Measurements from ENCODE around the gene EYS. TPM values are rescaled to one million over a fixed set of nuclear protein-coding genes. Genes with fewer than 3 reads are reported as not detected.

The EYS gene
- total and polyA plus RNA-seq, 2 donors from 2014 or later: not detected

GRCh38 chr6:65117817-65118409 lies 589.1 kb downstream of the EYS start:
- no peaks in the 10 kb centered on the region for H3K9me3 ChIP-seq (ENCODE audit: control insufficient read depth in 2 of 3, insufficient read depth in 1 of 3, low read length in 3 of 3)
- H3K27me3 ChIP-seq (ENCODE audit: control insufficient read depth, insufficient read depth, low read length): no peaks in the 10 kb centered on the region
- no peak overlapping the region for H3K4me3 ChIP-seq (ENCODE audit: low read length in 3 of 3)
- intact Hi-C loops (cut with DNase I): no loop called here
- H3K27ac ChIP-seq (ENCODE audit: low read depth in 2 of 2, low read length in 2 of 2): no peak overlapping the region
- DNase-seq: no peak
- H3K9ac ChIP-seq (ENCODE audit: low read length in 3 of 3): no peak overlapping the region
- no peak for FAIRE-seq
- no peaks in the 10 kb centered on the region for H3K36me3 ChIP-seq (ENCODE audit: control insufficient read depth in 2 of 3, insufficient read depth in 3 of 3, low read length in 3 of 3)
- no peak for TF ChIP-seq CTCF (IDR thresholded peaks at IDR 0.05; ENCODE audit: borderline replicate concordance, extremely low read depth, insufficient read depth)
- no peaks in the 10 kb centered on the region for H3K4me1 ChIP-seq (ENCODE audit: control insufficient read depth in 2 of 3, insufficient read depth in 2 of 3, low read depth in 1 of 3, low read length in 3 of 3)

GRCh38 chr6:65116326-65116725 lies 590.7 kb downstream of the EYS start:
- Histone ChIP-seq H3K9me3 (ENCODE audit: control insufficient read depth in 2 of 3, insufficient read depth in 1 of 3, low read length in 3 of 3) (no peaks in the 10 kb centered on the region), H3K4me1 (ENCODE audit: control insufficient read depth in 2 of 3, insufficient read depth in 2 of 3, low read depth in 1 of 3, low read length in 3 of 3) (no peaks in the 10 kb centered on the region), H3K27ac (ENCODE audit: low read depth in 2 of 2, low read length in 2 of 2) (no peak overlapping the region), H3K27me3 (ENCODE audit: control insufficient read depth, insufficient read depth, low read length) (no peaks in the 10 kb centered on the region), H3K4me3 (ENCODE audit: low read length in 3 of 3) (no peak overlapping the region), H3K36me3 (ENCODE audit: control insufficient read depth in 2 of 3, insufficient read depth in 3 of 3, low read length in 3 of 3) (no peaks in the 10 kb centered on the region), H3K9ac (ENCODE audit: low read length in 3 of 3) (no peak overlapping the region)
- no peak for DNase-seq
- no peak for TF ChIP-seq CTCF (IDR thresholded peaks at IDR 0.05; ENCODE audit: borderline replicate concordance, extremely low read depth, insufficient read depth)
- intact Hi-C loops (cut with DNase I): no loop called here
- no peak for FAIRE-seq

GRCh38 chr6:65113581-65113980 lies 593.4 kb downstream of the EYS start:
- no peak for TF ChIP-seq CTCF (IDR thresholded peaks at IDR 0.05; ENCODE audit: borderline replicate concordance, extremely low read depth, insufficient read depth)
- H3K27ac ChIP-seq (ENCODE audit: low read depth in 2 of 2, low read length in 2 of 2): no peak overlapping the region
- H3K4me3 ChIP-seq (ENCODE audit: low read length in 3 of 3): no peak overlapping the region
- no peaks in the 10 kb centered on the region for H3K27me3 ChIP-seq (ENCODE audit: control insufficient read depth, insufficient read depth, low read length)
- H3K9ac ChIP-seq (ENCODE audit: low read length in 3 of 3): no peak overlapping the region
- FAIRE-seq (no peak), DNase-seq (no peak)
- no peaks in the 10 kb centered on the region for H3K9me3 ChIP-seq (ENCODE audit: control insufficient read depth in 2 of 3, insufficient read depth in 1 of 3, low read length in 3 of 3)
- no peaks in the 10 kb centered on the region for H3K4me1 ChIP-seq (ENCODE audit: control insufficient read depth in 2 of 3, insufficient read depth in 2 of 3, low read depth in 1 of 3, low read length in 3 of 3)
- intact Hi-C loops (cut with DNase I): no loop called here
- no peaks in the 10 kb centered on the region for H3K36me3 ChIP-seq (ENCODE audit: control insufficient read depth in 2 of 3, insufficient read depth in 3 of 3, low read length in 3 of 3)

- no peak for FAIRE-seq
- no peaks in the 10 kb centered on the region for H3K9me3 ChIP-seq (ENCODE audit: control insufficient read depth in 2 of 3, insufficient read depth in 1 of 3, low read length in 3 of 3)
Measured at GRCh38 chr6:65112435-65112834, 594.6 kb downstream of the EYS start.

More at GRCh38 chr6:65112435-65112834, 594.6 kb downstream of the EYS start:
- H3K27ac ChIP-seq (ENCODE audit: low read depth in 2 of 2, low read length in 2 of 2): no peak overlapping the region
- no peak overlapping the region for H3K4me3 ChIP-seq (ENCODE audit: low read length in 3 of 3)
- no peak for TF ChIP-seq CTCF (IDR thresholded peaks at IDR 0.05; ENCODE audit: borderline replicate concordance, extremely low read depth, insufficient read depth)
- H3K27me3 ChIP-seq (ENCODE audit: control insufficient read depth, insufficient read depth, low read length): no peaks in the 10 kb centered on the region
- no peak for DNase-seq
- H3K9ac ChIP-seq (ENCODE audit: low read length in 3 of 3): no peak overlapping the region
- no peaks in the 10 kb centered on the region for H3K4me1 ChIP-seq (ENCODE audit: control insufficient read depth in 2 of 3, insufficient read depth in 2 of 3, low read depth in 1 of 3, low read length in 3 of 3)
- intact Hi-C loops (cut with DNase I): no loop called here
- no peaks in the 10 kb centered on the region for H3K36me3 ChIP-seq (ENCODE audit: control insufficient read depth in 2 of 3, insufficient read depth in 3 of 3, low read length in 3 of 3)

Data from kidney (tissue), 14 donors.